Liver (tissue), 9 donors: ENCODE results near the gene TGFBR3. TPM values are rescaled to one million over a fixed set of nuclear protein-coding genes. Genes with fewer than 3 reads are reported as not detected.

Experiments used
- DNase-seq: peaks from one replicate; pipeline ENCODE4 v3.0.0-alpha.2; 2017; ENCODE audit warnings: low spot score
- H3K27ac ChIP-seq, 2 donors: one replicate each; pipeline ENCODE4 v1.7.0; 2013; ENCODE audit warnings: inconsistent platforms in 2 of 2, low read length in 2 of 2, control low read depth in 1 of 2, low read depth in 1 of 2, mild to moderate bottlenecking in 1 of 2
- H3K27me3 ChIP-seq, 4 donors: one replicate each; pipeline versions ENCODE4 v1.6.1 to v1.7.0; 2013; ENCODE audit warnings: low read length in 3 of 4, inconsistent platforms in 1 of 4, mild to moderate bottlenecking in 1 of 4, moderate library complexity in 1 of 4; ENCODE audit not compliant: control insufficient read depth in 4 of 4, insufficient read depth in 4 of 4
- H3K36me3 ChIP-seq, 4 donors: one replicate each; pipeline versions ENCODE4 v1.6.1 to v1.7.0; 2013; ENCODE audit warnings: low read length in 3 of 4, mild to moderate bottlenecking in 3 of 4, low read depth in 1 of 4, moderate library complexity in 1 of 4; ENCODE audit not compliant: control insufficient read depth in 4 of 4, insufficient read depth in 3 of 4
- H3K4me1 ChIP-seq, 4 donors: one replicate each; pipeline versions ENCODE4 v1.6.1 to v1.7.0; 2013; ENCODE audit warnings: low read length in 3 of 4, mild to moderate bottlenecking in 3 of 4, moderate library complexity in 1 of 4; ENCODE audit not compliant: control insufficient read depth in 4 of 4, insufficient read depth in 4 of 4
- H3K4me3 ChIP-seq, 3 donors: one replicate each; pipeline versions ENCODE4 v1.6.1 to v1.7.0; 2013; ENCODE audit warnings: low read length in 3 of 3, control low read depth in 1 of 3, low read depth in 1 of 3, mild to moderate bottlenecking in 1 of 3
- H3K9ac ChIP-seq, 2 donors: one replicate each; pipeline ENCODE4 v1.7.0; 2013; ENCODE audit warnings: low read length in 2 of 2, mild to moderate bottlenecking in 2 of 2, moderate library complexity in 2 of 2, control low read depth in 1 of 2, low read depth in 1 of 2
- H3K9me3 ChIP-seq, 4 donors: one replicate each; pipeline versions ENCODE4 v1.6.1 to v1.7.0; 2013; ENCODE audit warnings: low read length in 3 of 4; ENCODE audit not compliant: control insufficient read depth in 4 of 4
- EGR1 ChIP-seq, 2 donors: IDR thresholded peaks; 2 replicates each; pipeline ENCODE4 v1.6.1; 2016 to 2018; ENCODE audit warnings: antibody characterized with exemption in 2 of 2, low read depth in 2 of 2
- FOXA1 ChIP-seq: IDR thresholded peaks from 2 replicates; pipeline ENCODE4 v1.6.1; 2016; ENCODE audit warnings: antibody characterized with exemption
- FOXA2 ChIP-seq: IDR thresholded peaks from 2 replicates; pipeline ENCODE4 v1.6.1; 2016; ENCODE audit warnings: antibody characterized with exemption
- GABPA ChIP-seq, 2 donors: IDR thresholded peaks in 1 of 2; conservative IDR thresholded peaks in 1 of 2; 2 replicates each; pipeline ENCODE4 v1.6.1; 2016; ENCODE audit warnings: antibody characterized with exemption in 2 of 2, mild to moderate bottlenecking in 1 of 2, moderate library complexity in 1 of 2
- HNF4A ChIP-seq, 2 donors: conservative IDR thresholded peaks; 2 replicates each; pipeline ENCODE4 v1.6.1; 2016; ENCODE audit warnings: antibody characterized with exemption in 2 of 2, mild to moderate bottlenecking in 2 of 2
- HNF4G ChIP-seq: IDR thresholded peaks from 2 replicates; pipeline ENCODE4 v1.6.1; 2016; ENCODE audit warnings: antibody characterized with exemption
- JUND ChIP-seq, 2 donors: IDR thresholded peaks; 2 replicates each; pipeline ENCODE4 v1.6.1; 2016; ENCODE audit warnings: antibody characterized with exemption in 2 of 2
- NR2F2 ChIP-seq: IDR thresholded peaks from 2 replicates; pipeline ENCODE4 v1.6.1; 2016; ENCODE audit warnings: antibody characterized with exemption
- RAD21 ChIP-seq, 2 donors: IDR thresholded peaks; 2 replicates each; pipeline ENCODE4 v1.6.1; 2016; ENCODE audit warnings: antibody characterized with exemption in 2 of 2, mild to moderate bottlenecking in 2 of 2
- RXRA ChIP-seq, 2 donors: IDR thresholded peaks; 2 replicates each; pipeline ENCODE4 v1.6.1; 2017 to 2018; ENCODE audit warnings: antibody characterized with exemption in 2 of 2, mild to moderate bottlenecking in 1 of 2
- SP1 ChIP-seq: IDR thresholded peaks from 2 replicates; pipeline ENCODE4 v1.6.1; 2018; ENCODE audit warnings: antibody characterized with exemption, mild to moderate bottlenecking
- TAF1 ChIP-seq: conservative IDR thresholded peaks from 2 replicates; pipeline ENCODE4 v1.6.1; 2016; ENCODE audit warnings: antibody characterized with exemption, mild to moderate bottlenecking
- YY1 ChIP-seq: IDR thresholded peaks from 2 replicates; pipeline ENCODE4 v1.6.1; 2016; ENCODE audit warnings: antibody characterized with exemption, mild to moderate bottlenecking
- WGBS: extraction: QIAGEN DNeasy Blood & Tissue Kit; methylation state at CpG from one replicate; pipeline ENCODE4 v1.1.7; 2013; 5-methylcytosine and 5-hydroxymethylcytosine counted together
- polyA plus RNA-seq, 2 donors: library from polyadenylated mRNA; stranded (reverse) in 1 of 2; unstranded in 1 of 2; fragments of 200-250 nt in 1 of 2; fragments of >200 nt in 1 of 2; fragmentation: Nextera tagmentation in 1 of 2; extraction: Ambion mirVana in 1 of 2; gene quantifications; one replicate each; pipeline versions ENCODE4 v1.2.1 to v1.2.3, GENCODE V29; 2013 to 2015
- total RNA-seq, 2 donors: library from RNA; depleted of rRNA; stranded (reverse); fragments of >200 nt; gene quantifications; one replicate each; pipeline ENCODE4 v1.2.3, GENCODE V29; 2014
- TF ChIP-seq, protein P1 (sequence below): IDR thresholded peaks from 2 replicates; pipeline ENCODE4 v1.6.1; 2016; ENCODE audit warnings: antibody characterized with exemption
- TF ChIP-seq, protein P2 (sequence below): IDR thresholded peaks from 2 replicates; pipeline ENCODE4 v1.6.1; 2016; ENCODE audit warnings: antibody characterized with exemption
- TF ChIP-seq, protein P3 (sequence below): IDR thresholded peaks from 2 replicates; pipeline ENCODE4 v1.6.1; 2016; ENCODE audit warnings: antibody characterized with exemption
- TF ChIP-seq, protein P4 (sequence below): IDR thresholded peaks from 2 replicates; pipeline ENCODE4 v1.6.1; 2016; ENCODE audit warnings: antibody characterized with exemption, mild to moderate bottlenecking
- donor health status: healthy.
- donor health status: healthy.
- donor health status: healthy.
- donor health status: healthy.
- donor health status: healthy.

TGFBR3 gene
- total and polyA plus RNA-seq, 4 donors = 6.1 to 19.3 (median 9.9) TPM

DNA sequence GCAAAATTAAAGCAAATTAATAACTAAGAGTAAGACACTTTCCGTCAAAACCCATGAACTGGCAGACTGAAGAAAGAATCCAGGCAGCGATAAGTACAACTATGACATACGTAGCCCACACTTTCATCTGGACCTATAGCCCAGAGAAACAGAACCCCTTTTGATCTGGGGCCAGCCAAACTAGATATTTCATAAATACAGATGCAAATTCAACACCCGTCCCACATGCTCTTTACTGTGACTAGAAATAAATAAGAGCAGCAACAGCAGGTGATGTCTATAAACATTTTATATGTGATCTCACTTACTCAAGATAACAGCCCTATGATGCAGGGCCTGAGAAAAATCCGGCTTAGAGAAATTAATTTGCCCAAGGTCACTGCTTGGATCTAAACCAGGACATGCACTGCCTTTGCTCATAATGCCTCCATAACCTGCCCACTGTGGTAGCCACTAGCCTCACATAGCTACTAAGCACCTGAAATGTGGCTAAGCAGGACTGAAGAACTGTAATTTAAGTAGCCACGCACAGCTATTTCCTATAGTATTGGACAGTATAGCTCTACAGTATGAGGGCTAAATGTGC lies 130.2 kb downstream of the TGFBR3 start (continued):
- TF ChIP-seq, protein P1, sequence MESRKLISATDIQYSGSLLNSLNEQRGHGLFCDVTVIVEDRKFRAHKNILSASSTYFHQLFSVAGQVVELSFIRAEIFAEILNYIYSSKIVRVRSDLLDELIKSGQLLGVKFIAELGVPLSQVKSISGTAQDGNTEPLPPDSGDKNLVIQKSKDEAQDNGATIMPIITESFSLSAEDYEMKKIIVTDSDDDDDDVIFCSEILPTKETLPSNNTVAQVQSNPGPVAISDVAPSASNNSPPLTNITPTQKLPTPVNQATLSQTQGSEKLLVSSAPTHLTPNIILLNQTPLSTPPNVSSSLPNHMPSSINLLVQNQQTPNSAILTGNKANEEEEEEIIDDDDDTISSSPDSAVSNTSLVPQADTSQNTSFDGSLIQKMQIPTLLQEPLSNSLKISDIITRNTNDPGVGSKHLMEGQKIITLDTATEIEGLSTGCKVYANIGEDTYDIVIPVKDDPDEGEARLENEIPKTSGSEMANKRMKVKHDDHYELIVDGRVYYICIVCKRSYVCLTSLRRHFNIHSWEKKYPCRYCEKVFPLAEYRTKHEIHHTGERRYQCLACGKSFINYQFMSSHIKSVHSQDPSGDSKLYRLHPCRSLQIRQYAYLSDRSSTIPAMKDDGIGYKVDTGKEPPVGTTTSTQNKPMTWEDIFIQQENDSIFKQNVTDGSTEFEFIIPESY = no peak
- TF ChIP-seq HNF4A (conservative IDR thresholded peaks at IDR 0.05) (no peak), RXRA (IDR thresholded peaks at IDR 0.05) (no peak), TAF1 (no peak)

DNA sequence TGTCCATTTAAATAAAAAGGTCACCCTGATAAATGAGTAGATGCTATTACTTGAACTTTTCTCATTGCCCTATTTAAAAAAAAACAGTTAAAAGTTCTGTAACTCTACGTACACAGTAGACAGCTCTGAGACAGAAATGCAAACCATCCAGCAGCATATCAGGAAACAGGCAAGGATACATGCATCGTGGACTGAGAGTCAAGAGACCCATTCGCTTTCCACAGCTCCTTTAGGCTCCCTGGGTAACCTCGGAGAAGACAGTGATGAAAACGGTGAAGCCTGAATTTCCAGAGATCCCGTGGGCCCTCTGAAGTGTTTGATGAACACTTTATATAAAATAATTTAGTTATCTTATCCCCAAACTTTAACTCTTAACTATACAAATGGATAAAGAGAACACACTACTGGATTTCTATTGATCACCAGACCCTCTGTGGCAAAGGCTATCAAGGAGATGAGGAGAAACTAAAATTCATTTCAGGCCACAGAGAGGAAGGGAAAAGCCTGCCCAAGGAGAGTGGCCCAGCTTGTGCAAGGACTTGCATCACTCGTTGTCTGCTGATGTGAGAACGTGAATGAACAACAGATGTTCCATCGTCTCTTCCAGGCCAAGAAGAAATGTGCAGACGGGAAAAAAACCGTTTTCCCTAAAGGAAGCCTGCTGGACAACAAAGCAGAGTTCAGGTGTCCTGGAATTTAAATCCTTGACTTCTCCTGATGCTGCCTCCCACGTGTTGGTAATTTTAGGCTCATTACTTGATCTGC lies 131.0 kb downstream of the TGFBR3 start:
- no peak for DNase-seq
- Histone ChIP-seq H3K4me3 (no peak overlapping the region), H3K9ac (no peak overlapping the region), H3K4me1 (peaks cover 8 to 48% (median 31%) of the 10 kb centered on the region in 4 donors), H3K27ac (no peak overlapping the region), H3K36me3 (no peaks in the 10 kb centered on the region), H3K27me3 (no peaks in the 10 kb centered on the region), H3K9me3 (no peaks in the 10 kb centered on the region)
- 83% methylated on average over 12 of the region's 12 CpGs for WGBS
- TF ChIP-seq YY1 (no peak), RAD21 (IDR thresholded peaks at IDR 0.05) (no peak), FOXA2 (no peak), HNF4G (no peak), GABPA (IDR thresholded peaks at IDR 0.05 in 1 of 2, conservative IDR thresholded peaks at IDR 0.05 in 1 of 2) (no peak), HNF4A (conservative IDR thresholded peaks at IDR 0.05) (no peak), RXRA (IDR thresholded peaks at IDR 0.05) (no peak), TAF1 (no peak), EGR1 (IDR thresholded peaks at IDR 0.05; ENCODE audit: low read depth in 2 of 2) (no peak), JUND (IDR thresholded peaks at IDR 0.05) (no peak), FOXA1 (no peak), SP1 (no peak), NR2F2 (no peak)
- TF ChIP-seq, protein P2, sequence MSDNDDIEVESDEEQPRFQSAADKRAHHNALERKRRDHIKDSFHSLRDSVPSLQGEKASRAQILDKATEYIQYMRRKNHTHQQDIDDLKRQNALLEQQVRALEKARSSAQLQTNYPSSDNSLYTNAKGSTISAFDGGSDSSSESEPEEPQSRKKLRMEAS = no peak
- TF ChIP-seq, protein P1 = no peak
- TF ChIP-seq, protein P3, sequence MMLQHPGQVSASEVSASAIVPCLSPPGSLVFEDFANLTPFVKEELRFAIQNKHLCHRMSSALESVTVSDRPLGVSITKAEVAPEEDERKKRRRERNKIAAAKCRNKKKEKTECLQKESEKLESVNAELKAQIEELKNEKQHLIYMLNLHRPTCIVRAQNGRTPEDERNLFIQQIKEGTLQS = no peak

DNA sequence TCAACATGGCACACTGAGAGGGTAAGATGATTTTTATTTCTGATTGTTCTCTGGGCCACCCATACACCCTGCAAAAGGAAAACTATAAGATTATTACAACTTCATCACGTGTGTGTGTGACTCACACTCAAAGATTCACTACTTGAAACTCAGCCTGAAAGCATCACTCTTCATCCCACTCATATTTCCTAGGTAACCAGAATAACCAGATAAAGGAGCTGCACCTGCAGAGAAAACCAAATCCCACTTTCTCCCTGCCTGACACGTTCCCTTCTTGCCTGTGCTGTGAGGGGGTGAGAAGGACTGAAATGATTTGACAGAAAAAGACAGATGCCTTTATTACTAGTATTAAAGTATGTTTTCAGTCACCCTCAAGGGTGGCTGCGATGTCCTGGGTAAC lies 131.6 kb downstream of the TGFBR3 start:
- no peak for DNase-seq
- WGBS = 84% methylated on average over 3 of the region's 3 CpGs
- Histone ChIP-seq H3K36me3 (no peaks in the 10 kb centered on the region), H3K27me3 (no peaks in the 10 kb centered on the region), H3K27ac (no peak overlapping the region), H3K4me1 (peaks cover 9 to 48% (median 35%) of the 10 kb centered on the region in 4 donors), H3K9ac (no peak overlapping the region), H3K9me3 (no peaks in the 10 kb centered on the region), H3K4me3 (no peak overlapping the region)
- no peak for TF ChIP-seq FOXA1
- no peak for TF ChIP-seq HNF4G
- TF ChIP-seq, protein P1 = no peak
- TF ChIP-seq SP1 = no peak
- TF ChIP-seq HNF4A (conservative IDR thresholded peaks at IDR 0.05) = no peak
- no peak for TF ChIP-seq RAD21 (IDR thresholded peaks at IDR 0.05)
- TF ChIP-seq, protein P4, sequence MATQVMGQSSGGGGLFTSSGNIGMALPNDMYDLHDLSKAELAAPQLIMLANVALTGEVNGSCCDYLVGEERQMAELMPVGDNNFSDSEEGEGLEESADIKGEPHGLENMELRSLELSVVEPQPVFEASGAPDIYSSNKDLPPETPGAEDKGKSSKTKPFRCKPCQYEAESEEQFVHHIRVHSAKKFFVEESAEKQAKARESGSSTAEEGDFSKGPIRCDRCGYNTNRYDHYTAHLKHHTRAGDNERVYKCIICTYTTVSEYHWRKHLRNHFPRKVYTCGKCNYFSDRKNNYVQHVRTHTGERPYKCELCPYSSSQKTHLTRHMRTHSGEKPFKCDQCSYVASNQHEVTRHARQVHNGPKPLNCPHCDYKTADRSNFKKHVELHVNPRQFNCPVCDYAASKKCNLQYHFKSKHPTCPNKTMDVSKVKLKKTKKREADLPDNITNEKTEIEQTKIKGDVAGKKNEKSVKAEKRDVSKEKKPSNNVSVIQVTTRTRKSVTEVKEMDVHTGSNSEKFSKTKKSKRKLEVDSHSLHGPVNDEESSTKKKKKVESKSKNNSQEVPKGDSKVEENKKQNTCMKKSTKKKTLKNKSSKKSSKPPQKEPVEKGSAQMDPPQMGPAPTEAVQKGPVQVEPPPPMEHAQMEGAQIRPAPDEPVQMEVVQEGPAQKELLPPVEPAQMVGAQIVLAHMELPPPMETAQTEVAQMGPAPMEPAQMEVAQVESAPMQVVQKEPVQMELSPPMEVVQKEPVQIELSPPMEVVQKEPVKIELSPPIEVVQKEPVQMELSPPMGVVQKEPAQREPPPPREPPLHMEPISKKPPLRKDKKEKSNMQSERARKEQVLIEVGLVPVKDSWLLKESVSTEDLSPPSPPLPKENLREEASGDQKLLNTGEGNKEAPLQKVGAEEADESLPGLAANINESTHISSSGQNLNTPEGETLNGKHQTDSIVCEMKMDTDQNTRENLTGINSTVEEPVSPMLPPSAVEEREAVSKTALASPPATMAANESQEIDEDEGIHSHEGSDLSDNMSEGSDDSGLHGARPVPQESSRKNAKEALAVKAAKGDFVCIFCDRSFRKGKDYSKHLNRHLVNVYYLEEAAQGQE = no peak
- TF ChIP-seq, protein P3 = no peak
- TF ChIP-seq NR2F2 = no peak
- no peak for TF ChIP-seq EGR1 (IDR thresholded peaks at IDR 0.05; ENCODE audit: low read depth in 2 of 2)
- TF ChIP-seq, protein P2 = no peak
- no peak for TF ChIP-seq RXRA (IDR thresholded peaks at IDR 0.05)
